SU-DHL-6 (cell line): ENCODE measurements around the gene ITIH5.
A peak's percentile ranks its signal among the peaks of the same experiment; 100 is the strongest.

Source experiments
- H2AFZ ChIP-seq: fragments of 200-600 bp; sonication (generic); 2 replicates; pipeline ENCODE4 v1.6.1; 2014; ENCODE audit warnings: low read depth, mild to moderate bottlenecking, moderate library complexity, mixed read lengths, antibody characterized with exemption, low read length; ENCODE audit not compliant: severe bottlenecking
- H3F3A ChIP-seq: fragments of 200-600 bp; shearing (Covaris generic); 2 replicates; pipeline ENCODE4 v1.6.0; 2016; ENCODE audit warnings: antibody characterized with exemption, mild to moderate bottlenecking; ENCODE audit not compliant: insufficient read depth
- H3K27ac ChIP-seq: fragments of 200-600 bp; sonication (generic); 2 replicates; pipeline ENCODE4 v1.5.1; 2016; ENCODE audit warnings: low read depth, mild to moderate bottlenecking, low read length, moderate library complexity, mixed read lengths
- H3K27me3 ChIP-seq: fragments of 200-600 bp; sonication (generic), shearing (Covaris generic); 2 replicates; pipeline ENCODE4 v1.6.0; 2014; ENCODE audit warnings: mild to moderate bottlenecking, low read length
- H3K36me3 ChIP-seq: fragments of 200-600 bp; sonication (generic); 2 replicates; pipeline ENCODE4 v1.6.1; 2014; ENCODE audit warnings: mild to moderate bottlenecking, low read length, mixed read lengths
- H3K4me2 ChIP-seq: fragments of 300-600, 200-600 bp; shearing (Covaris generic), sonication (generic); 2 replicates; pipeline ENCODE4 v1.6.0; 2014; ENCODE audit warnings: low read length, low read depth, mild to moderate bottlenecking; ENCODE audit not compliant: poor library complexity, severe bottlenecking
- H3K4me3 ChIP-seq: fragments of 200-600 bp; sonication (generic); 2 replicates; pipeline ENCODE4 v1.5.1; 2014; ENCODE audit warnings: antibody characterized with exemption, low read length, mild to moderate bottlenecking, mixed read lengths; ENCODE audit not compliant: insufficient read depth, poor library complexity, severe bottlenecking
- H3K79me2 ChIP-seq: fragments of 200-600 bp; sonication (generic); 2 replicates; pipeline ENCODE4 v1.6.1; 2014; ENCODE audit warnings: mild to moderate bottlenecking, low read length, moderate library complexity; ENCODE audit not compliant: insufficient read depth
- H3K9ac ChIP-seq: fragments of 200-600 bp; sonication (generic); 2 replicates; pipeline ENCODE4 v1.7.0; 2014; ENCODE audit warnings: mild to moderate bottlenecking, low read length
- H3K9me2 ChIP-seq: fragments of 200-600 bp; sonication (generic); replicated peaks from 2 replicates; pipeline ENCODE4 v1.6.1; 2014; ENCODE audit warnings: low read length; ENCODE audit not compliant: insufficient read depth
- H3K9me3 ChIP-seq: fragments of 200-600 bp; sonication (generic); 2 replicates; pipeline ENCODE4 v1.6.1; 2014; ENCODE audit warnings: low read length, mixed read lengths; ENCODE audit not compliant: insufficient read depth
- H4K20me1 ChIP-seq: fragments of 200-600 bp; sonication (generic); 2 replicates; pipeline ENCODE4 v1.6.1; 2014; ENCODE audit warnings: low read depth, mild to moderate bottlenecking, antibody characterized with exemption, low read length, moderate library complexity, mixed read lengths
- EZH2phosphoT487 ChIP-seq: fragments of 200-600 bp; sonication (generic), shearing (Covaris generic); conservative IDR thresholded peaks from 2 replicates; pipeline ENCODE4 v1.6.1; 2018; ENCODE audit warnings: mild to moderate bottlenecking, antibody characterized with exemption, low read length, moderate library complexity, mixed read lengths
- TF ChIP-seq, protein P1 (sequence below): fragments of 200-600 bp; sonication (generic); IDR thresholded peaks from one replicate; pipeline ENCODE4 v1.5.1; 2017; ENCODE audit warnings: antibody characterized with exemption, mild to moderate bottlenecking, low read length, moderate library complexity; ENCODE audit not compliant: insufficient read depth, poor library complexity, severe bottlenecking

The ITIH5 gene

DNA sequence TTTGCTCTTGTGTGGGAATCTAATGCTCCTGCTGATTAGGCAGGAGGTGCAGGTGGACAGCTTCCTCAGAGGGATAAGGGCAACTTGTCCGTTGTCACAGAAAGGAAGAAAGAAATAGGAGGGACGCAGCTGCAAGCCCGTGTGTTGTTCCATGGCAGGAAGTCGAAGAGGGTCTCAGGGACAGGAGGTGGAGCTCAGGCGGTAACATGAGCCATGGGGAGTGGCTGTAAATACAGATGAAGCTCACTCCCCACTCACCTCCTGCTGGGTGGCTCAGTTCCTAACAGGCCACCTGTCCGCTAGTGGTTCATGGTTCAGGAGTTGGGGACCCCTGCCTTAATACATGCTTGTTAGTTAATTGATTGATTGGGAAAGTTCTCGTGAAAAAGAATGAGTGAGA, 154.3 kb downstream of the ITIH5 start:
- no peak for TF ChIP-seq EZH2phosphoT487
- Histone ChIP-seq H3K79me2 (no peaks in the 10 kb centered on the region), H3K9me2 (no peaks in the 10 kb centered on the region), H4K20me1 (no peaks in the 10 kb centered on the region), H3K9me3 (peaks cover 8% of the 10 kb centered on the region; the same call in 1 of the 2 replicates), H3K9ac (no peak overlapping the region), H3K36me3 (0 out of 2 replicates have a peak, but pooled peaks cover 3% of the 10 kb centered on the region), H3K27me3 (no peaks in the 10 kb centered on the region), H3K4me2 (no peak overlapping the region), H3K27ac (no peak overlapping the region), H3K4me3 (no peak overlapping the region), H2AFZ (peak overlapping the region; percentile 60), H3F3A (no peaks in the 10 kb centered on the region)

DNA sequence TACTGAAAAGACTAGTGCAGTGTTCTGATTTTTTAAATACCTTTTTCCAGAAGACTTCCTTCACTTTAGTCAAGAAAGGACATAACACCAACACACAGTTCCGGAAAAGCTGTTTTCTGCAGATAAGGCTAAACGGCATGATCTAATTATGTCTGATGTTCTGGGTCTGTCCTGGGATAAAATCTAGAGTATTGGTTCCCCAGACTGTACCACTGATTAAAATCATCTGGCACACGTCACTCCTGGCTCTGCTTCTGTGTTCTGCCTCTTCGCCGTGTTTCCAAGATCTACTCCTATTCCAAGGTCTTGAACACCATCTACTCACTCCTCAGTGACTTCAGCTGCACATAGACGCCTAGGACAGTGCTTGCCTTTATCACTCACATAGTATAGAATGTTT, 155.2 kb downstream of the ITIH5 start:
- no peak overlapping the region for H3K4me2 ChIP-seq
- H3K27ac ChIP-seq: no peak overlapping the region
- H4K20me1 ChIP-seq: no peaks in the 10 kb centered on the region
- H3K27me3 ChIP-seq: no peaks in the 10 kb centered on the region
- H3K9me2 ChIP-seq: no peaks in the 10 kb centered on the region
- H3F3A ChIP-seq: no peaks in the 10 kb centered on the region
- no peak overlapping the region for H2AFZ ChIP-seq
- H3K36me3 ChIP-seq: 0 out of 2 replicates have a peak, but pooled peaks cover 3% of the 10 kb centered on the region
- H3K9me3 ChIP-seq: peaks cover 8% of the 10 kb centered on the region; the same call in 1 of the 2 replicates
- TF ChIP-seq, protein P1, sequence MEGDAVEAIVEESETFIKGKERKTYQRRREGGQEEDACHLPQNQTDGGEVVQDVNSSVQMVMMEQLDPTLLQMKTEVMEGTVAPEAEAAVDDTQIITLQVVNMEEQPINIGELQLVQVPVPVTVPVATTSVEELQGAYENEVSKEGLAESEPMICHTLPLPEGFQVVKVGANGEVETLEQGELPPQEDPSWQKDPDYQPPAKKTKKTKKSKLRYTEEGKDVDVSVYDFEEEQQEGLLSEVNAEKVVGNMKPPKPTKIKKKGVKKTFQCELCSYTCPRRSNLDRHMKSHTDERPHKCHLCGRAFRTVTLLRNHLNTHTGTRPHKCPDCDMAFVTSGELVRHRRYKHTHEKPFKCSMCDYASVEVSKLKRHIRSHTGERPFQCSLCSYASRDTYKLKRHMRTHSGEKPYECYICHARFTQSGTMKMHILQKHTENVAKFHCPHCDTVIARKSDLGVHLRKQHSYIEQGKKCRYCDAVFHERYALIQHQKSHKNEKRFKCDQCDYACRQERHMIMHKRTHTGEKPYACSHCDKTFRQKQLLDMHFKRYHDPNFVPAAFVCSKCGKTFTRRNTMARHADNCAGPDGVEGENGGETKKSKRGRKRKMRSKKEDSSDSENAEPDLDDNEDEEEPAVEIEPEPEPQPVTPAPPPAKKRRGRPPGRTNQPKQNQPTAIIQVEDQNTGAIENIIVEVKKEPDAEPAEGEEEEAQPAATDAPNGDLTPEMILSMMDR: no peak
- TF ChIP-seq EZH2phosphoT487: no peak
- H3K4me3 ChIP-seq: no peak overlapping the region
- H3K9ac ChIP-seq: no peak overlapping the region
- no peaks in the 10 kb centered on the region for H3K79me2 ChIP-seq
